Activated CD4-positive, alpha-beta T cell treated with anti-CD3 and anti-CD28 coated beads for 4 hours (primary cell): Measurements from ENCODE around the gene GLYR1.
"Not testable (repeated sequence)": the region's sequence is repeated elsewhere in the genome, so short reads cannot be mapped to it uniquely, and the experiment has no call there.

Experiments
- DNase-seq, 2 donors: peaks; one replicate each; pipeline ENCODE4 v3.0.0-alpha.2; 2020

Gene GLYR1

DNA sequence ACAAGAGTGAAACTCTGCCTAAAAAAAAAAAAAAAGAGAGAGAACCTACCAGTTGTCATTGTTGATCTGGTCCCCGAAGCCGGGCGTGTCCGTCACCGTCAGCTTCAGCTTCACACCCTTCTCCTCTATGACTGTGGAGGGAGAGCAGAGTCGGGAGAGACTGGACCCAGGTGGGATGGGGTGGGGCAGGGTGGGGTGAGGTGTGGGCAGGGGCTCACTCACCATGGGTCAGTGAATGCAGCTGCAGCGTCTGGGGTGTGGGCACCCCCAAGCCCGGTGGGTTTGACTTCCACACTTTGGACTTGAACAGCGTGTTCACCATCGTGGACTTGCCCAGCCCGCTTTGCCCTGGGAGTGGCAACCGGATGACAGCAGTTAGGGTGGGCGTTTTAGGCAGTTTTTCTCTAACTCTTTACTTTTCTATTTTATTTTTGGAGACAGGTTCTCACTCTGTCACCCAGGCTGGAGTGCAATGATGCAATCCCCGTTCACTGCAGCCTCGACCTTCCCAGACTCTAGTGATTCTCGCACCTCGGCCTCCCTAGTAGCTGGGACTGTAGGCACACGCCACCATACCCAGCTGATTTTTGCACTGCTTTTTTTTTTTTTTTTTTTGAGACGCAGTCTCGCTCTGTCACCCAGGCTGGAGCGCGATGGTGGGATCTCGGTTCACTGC, 61.2 kb downstream of the GLYR1 start:
- DNase-seq, result no peak

DNA sequence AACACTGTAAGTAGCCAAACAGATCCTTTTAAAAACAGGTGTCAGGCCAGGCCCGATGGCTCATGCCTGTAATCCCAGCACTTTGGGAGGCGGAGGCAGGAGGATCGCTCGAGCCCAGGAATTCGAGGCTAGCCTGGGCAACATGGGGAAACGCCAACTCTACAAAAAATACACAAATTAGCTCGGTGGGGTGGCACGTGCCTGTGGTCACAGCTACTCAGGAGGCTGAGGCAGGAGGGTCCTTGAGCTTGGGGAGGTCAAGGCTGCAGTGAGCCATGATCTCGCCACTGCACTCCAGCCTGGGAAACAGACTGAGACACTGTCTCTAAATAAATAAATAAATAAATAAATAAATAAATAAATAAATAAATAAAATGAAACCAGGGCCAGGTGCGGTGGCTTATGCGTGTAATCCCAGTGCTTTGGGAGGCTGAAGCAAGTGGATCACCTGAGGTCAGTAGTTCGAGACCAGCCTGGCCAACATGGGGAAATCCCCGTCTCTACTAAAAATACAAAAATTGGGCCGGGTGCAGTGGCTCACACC, 62.6 kb downstream of the GLYR1 start:
- not testable (repeated sequence) for DNase-seq

DNA sequence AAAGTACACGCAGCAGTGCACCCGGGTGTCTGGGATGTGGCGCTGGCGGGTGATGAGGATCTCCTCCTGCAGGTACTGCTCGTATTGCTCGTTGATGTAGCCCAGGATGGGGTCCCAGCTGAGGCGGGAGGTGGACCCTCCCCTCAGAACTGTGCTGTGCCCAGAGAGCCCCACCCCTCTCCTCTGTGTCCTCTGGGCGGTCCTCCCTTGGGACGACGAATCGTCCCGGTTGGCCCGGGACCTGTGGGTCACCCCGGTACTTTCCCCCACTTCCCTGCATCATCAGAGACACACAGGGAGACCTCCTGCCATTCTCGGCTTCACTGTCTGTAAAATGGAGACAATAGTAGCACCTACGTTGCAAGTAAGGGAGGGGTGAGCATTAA, 63.1 kb downstream of the GLYR1 start:
- DNase-seq, result no peak

DNA sequence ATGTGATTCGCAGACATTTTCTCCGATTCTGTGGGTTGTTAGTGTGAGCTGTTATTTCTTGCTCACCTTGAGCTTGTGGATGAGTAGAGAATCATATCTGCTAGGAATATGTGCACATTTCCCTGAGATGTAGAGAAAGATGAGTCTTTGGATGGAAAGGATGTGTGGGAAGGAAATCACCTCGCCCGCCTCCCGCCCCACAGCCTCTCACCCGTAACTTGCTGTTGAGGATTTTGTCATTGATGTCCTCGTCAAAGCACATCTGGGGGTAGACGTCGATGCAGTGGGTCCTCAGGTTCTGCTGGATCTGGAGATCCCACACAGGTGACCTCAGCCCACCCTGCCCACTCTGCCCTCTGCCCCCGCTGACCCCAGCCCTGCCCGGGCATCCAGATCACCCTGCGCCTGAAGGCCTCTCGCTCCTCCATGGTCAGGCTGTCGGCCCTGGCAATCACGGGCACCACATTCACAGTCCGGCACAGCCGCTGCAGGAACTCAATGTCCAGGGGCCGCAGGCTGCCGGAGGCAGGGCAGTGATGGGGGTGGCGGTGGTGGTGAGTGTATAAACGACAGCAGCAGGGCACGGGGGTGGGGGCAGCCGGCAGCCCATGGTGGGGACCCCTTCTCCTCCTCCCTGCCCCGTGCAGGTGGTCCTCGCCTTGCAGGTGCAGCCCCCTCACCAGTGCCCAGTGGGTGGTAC, 63.7 kb downstream of the GLYR1 start:
- no peak for DNase-seq

DNA sequence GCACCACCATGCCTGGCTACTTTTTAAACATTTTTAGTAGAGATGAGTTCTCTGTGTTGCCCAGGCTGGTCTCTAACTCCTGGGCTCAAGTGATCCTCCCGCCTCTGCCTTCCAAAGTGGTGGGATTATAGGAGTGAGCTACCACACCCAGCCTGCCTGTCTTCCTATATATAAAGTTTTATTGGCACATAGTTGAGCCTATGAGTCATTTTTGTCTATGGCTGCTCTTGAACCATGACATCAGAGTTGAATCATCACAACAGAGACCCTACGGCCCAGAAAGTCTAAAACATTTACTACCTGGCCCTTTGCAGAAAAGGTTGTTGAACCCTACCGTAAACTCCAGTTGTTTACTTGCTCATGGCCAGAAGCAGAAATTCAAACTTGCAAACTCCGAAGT, 66.9 kb downstream of the GLYR1 start:
- DNase-seq, result no peak

DNA sequence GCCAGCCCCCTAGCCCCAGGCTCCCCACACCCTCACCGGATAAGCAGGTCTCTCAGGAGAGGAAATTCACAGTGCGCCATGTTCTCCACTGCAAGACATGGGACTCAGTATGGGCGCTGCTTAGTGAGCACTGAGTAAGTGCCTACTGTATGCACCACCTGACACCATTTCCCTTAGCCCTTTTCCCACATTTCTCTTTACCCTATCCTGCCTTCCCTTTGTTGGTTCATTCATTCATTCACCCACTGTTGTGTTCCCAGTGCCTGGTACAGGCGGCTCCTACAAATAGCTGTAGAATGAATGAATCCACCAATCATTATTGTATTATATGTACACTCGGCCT, 69.1 kb downstream of the GLYR1 start:
- no peak for DNase-seq

DNA sequence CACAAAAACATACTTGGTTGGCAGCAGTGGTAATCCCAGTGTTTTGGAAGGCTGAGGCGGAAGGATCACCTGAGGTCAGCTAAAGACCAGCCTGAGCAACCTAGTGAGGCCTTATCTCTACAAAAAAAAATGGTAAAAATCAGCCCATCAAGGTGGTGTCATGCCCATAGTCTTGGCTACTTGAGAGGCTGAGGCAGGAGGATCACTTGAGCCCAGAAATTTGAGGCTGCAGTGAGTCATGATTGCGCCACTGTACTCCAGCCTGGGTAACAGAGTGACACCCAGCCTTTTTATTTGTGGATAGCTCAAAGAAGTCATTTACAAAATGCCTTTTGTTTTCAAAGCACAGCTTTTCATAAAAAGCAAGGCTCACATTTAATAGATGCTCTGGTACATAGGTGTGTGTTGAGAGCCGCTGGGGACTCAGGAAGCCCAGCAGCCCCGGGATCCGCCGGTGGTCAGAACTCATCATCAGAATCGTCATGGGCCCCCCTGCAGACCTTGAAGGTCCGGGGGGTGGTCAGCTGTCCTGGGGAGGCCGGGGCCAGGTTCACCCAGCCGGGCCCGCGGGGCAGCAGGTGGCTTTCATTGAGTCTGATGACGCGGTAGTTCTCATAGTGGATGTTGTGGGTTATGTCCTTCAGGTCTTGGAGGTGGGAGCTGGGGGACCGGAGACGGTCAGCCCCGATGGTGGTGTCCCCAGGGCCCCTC, 69.6 kb downstream of the GLYR1 start:
- DNase-seq, result no peak

DNA sequence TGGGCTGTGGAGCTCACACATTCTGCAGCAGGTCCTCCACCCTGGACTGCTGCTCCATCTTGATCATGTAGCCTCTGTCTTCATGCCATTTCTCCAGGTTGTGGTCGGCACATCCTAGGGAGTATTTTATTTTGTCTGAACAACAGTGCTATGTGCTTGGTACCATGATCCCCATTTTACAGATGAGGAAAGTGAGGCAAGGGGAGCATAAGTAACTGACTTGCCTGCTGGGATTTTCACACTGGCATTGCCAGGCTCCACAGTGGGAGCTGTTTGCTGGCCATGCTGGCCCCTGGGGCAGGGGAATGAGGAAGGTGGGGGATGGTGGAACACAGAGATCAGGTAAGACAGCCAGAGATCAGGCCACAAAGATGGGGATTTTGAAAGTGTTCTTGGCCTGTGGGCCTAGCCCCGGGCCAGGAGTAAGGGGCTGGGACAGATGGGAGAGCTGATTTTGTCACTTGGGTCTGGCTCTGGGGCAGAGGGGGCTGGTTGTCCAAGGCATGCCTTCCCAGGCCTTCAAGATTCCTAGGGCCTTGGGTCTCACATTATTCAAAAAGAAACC, 70.9 kb downstream of the GLYR1 start:
- DNase-seq, result no peak

DNA sequence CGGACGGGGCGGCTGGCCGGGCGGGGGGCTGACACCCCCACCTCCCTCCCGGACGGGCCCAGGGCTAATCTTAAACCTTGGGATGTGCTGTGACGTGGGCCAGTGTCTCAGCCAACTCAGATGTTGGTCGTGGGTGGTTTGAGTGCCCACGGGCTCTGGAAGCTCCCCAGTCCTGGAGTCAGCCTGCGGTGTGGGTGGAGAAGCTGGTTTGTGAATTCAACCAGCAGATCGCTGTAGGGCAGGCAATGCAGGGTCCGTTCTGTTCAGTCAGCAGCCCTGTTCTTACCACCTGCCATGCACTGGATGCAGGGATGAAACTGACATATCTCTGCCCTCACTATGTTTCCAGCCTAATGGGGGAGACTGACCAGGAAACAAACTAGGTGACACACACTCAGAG, 72.1 kb downstream of the GLYR1 start:
- no peak for DNase-seq

DNA sequence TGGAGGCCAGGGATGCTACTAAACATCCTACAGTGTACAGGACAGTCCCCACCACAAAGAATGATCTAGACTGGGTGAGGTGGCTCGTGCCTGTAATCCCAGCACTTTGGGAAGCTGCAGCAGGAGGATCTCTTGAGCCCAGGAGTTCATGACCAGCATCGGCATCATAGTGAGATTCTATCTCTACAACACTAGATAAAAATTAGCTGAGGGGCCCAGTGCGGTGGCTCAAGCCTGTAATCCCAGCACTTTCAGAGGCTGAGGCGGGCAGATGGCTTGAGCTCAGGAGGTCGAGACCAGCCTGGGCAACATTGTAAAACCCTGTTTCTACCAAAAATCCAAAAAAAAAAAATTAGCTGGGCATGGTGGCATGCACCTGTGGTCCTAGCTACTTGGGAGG, 74.7 kb downstream of the GLYR1 start:
- no peak for DNase-seq

DNA sequence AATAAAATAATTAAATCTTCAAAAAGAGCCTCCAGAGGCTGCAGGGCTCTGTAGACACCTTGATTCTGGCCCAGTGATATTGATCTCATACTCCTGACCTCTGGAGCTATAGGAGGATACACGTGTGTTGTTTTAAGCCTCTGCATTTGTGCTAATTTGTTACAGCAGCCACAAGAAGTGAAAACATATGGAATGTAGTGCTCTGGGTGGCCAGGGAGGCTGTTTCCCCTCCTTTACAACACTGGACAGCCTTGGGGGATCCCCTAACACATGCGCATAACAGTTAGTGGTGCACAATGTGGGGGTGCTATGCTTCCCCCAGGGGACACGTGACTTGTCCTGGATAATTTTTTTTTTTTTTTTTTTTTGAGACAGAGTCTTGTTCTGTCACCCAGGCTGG, 75.4 kb downstream of the GLYR1 start:
- DNase-seq, result no peak

DNA sequence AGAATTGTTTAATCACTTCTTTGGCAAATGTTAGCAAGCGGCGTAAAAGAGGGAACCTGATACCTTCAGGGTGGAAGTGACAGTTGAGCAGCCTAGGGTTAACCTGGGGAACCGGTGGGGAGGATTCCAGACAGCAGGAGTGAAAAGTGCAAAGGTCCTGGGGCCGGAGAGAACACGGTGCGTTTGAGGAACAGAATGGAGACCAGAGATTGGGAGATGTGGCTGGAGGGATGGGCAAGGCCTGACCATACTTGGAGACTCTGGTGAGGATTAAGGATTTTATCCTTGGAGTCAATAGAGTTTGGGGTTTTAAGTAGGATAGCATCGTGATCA, 77.8 kb downstream of the GLYR1 start:
- DNase-seq, result no peak

DNA sequence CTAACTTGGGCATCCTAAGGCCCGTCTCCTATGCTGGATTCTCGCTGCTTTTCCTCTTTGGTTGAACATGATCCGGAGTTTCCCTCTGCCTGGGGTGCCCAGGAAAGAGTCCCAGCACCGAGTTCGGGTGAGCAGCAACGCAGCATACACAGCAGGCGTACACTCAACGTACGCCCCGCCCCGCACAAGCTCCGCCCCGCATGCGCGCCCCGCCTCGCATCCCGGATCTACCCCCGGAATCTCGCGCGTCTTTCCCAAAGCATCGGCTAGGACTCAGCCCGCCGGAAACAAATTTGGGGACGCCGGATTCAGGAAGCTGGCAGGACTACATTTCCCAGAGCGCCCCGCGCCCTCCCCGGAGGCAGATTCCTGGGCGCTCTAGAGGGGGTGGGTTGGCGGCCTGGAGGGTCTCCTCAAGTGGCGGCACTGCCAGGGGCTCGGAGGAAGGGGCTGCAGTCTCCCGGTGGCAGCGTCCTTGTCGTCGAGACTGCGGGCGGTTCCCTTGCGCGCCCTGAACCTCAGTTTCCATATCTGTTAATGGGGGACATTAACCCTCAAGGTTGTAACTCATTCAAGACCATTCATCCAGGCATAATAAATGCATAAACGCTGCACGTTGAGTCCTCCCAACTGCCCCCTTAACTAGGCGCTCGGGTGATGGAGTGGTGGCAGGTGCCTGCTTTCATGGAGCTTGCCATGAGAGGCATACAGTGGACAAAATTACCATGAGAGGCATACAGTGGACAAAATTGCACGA, 78.4 kb downstream of the GLYR1 start:
- DNase-seq, result peak; percentile 75 to 83

DNA sequence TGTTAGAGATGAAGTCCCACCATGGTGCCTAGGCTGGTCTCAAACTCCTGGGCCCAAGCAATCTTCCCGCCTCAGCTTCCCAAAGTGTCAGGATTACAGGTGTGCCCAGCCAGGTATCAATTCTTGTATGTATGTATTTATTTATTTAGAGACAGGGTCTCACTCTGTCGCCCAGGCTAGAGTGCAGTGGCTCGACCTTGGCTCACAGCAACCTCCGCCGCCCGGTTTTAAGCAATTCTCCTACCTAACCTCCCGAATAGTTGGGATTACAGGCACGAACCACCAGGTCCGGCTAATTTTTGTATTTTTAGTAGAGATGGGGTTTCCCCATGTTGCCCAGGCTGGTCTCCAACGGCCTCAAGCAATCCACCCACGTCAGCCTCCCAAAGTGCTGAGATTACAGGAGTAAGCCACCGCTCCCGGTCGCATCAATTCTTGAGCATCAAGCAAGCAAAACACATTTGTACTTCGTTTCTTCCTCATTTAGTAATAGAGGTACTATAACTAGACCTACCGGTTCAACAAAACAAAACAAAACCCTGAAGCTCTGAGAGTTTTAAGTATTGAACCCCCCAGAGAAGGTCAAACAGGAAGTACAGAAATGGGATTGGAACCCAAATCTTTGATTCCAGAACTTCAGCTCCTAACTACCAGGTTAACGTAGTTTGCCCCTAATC, 79.1 kb downstream of the GLYR1 start:
- no peak for DNase-seq

DNA sequence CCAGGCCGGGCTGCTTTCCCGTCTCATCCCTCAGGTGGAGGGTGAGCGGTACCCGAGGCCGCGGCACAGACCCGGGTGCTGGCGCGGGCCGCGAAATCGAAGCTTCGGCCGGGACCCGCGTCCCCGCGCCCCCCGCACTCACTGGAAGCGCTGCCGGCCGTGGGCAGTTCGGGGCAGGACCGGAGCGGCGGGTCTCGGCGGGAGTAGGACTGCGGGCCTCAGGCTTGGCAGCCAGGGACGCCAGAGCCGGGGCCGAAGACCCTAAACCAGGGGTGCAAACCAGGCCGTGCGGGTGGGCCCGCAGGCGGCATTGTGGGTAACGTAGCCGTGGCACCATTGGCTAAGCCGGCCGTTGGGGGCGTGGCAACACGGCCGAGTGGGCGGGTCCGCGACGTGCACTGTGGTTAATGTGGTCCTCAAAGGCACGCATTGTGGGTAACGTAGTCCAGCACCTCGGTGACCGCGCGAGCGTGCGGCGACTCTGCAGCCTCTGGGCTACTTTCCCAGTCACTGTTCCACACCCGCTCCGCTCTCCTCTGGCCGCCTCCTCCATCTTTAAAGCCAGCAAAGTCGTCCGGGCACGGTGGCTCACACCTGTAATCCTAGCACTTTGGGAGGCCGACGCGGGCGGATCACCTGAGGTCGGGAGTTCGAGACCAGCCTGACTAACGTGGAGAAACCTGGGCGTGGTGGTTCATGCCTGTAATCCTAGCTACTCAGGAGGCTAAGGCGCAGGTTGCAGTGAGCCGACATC, 80.0 kb downstream of the GLYR1 start, which contains the start of gene ZNF500:
TSS of gene ZNF500 (minus strand) at position 288 of the 754 bp plus-strand sequence. CDS start 1,184 bp downstream, outside the sequence.
- DNase-seq, result peak; percentile 92 to 98

DNA sequence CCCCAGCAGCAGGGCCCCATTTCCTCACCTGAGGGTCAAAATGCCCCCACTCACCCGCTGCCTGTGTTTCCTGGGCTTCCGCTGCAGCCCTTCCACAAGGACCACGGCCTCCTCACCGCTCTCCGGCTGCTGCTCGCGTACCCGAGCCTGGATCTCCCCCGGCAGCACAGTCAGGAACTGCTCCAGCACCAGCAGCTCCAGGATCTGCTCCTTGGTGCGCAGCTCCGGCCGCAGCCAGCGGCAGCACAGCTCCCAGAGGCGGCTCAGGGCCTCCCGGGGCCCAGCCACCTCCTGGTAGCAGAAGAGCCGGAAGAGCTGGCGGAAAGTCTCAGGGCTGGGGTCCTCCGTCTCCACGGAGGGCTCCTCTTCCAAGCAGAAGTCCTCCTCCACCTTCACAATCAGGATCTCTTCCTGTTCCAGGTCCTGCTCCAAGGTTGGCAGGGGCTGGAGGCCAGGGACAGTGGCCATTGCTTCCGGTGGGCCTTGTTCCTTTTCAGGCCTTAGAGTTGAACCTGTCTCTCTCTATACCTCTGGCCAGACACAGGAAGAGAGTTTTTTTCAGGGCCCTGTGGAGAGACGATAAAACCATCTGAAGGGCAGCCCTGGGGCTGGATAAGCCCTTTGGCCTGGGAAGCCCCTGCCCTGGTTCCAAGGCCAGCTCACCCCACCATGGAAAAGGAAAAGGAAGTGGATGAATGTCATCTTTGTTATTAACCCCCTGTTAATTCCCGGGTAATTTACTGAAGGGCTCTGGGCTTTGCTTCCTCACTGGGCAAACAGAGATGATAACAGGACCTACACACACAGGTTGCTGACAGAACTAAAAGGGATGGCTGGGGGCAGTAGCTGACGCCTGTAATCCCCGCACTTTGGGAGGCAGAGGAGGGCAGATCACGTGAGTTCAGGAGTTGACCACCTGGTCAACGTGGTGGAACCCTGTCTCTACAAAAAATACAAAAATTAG, 81.3 kb downstream of the GLYR1 start:
- no peak for DNase-seq

DNA sequence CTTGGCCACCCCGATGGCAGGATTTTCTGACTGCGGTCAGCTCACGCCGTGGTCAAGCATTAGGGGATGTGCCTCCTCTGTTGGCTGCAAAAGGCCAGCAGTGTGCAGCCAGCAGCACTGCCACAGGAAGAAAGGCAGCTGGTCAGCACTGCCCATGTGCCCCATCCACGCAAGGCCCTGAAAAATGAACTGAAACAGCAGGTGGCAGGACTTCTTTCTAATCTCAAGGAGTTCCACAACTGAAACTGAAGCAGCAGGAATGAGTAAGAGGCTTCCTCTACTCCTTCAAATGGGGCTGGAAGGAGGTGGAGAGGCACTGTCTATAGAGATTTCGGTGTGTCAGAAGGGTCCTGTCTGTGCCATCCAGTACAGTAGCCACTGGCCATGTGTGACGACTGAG, 83.3 kb downstream of the GLYR1 start:
- no peak for DNase-seq

DNA sequence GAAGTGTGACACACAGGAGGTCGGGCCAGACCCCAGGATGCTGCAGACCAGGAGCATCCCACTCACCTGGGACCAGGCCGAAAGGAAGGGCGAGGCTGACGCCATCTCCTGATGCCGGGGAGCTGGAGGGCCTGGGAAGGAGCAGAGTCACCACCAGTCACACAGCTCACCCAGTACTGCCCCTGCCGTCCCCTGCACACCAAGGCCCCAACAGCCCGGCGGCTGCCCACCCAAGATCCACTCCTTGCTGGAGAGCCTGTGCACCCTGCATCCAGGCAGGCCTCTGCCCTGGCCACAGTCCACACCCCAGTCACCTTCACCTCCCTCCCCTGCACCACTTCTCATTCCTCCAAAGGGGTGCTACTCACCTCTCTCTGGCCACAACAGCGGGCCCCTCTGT, 84.9 kb downstream of the GLYR1 start:
- DNase-seq, result no peak

DNA sequence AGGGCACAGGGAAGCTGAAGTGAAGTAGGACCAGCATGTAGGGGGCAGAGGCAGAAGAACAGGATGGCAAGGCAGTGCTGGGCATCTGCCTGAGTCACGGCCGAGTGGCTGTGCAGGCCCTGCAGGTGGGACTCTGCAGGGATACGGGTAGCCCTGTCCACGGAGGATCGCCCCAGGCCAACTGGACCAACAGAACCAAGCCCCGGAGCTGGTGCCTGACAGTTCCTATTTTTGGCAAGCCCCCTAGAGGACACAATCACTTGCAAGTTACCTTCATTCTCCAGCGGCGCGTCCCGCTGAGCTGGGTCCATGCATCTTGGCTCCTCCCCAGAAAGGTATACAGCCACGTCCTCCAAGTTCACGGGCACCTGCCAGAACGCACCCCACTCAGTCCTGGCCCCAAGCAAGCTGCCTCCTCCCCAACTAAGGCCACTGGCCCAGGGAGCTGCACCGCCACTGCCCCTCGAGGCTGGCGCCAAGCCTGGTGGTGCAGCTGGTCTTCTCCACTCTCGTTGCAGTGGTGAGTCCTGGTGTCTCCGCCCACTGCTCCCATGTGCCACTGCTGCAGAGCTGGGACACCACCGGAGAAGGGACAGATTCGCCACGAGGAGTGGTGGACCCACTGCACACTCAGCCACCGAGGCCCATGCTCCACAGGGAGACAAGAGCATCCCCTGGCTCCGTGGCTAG, 86.7 kb downstream of the GLYR1 start:
- DNase-seq, result no peak

DNA sequence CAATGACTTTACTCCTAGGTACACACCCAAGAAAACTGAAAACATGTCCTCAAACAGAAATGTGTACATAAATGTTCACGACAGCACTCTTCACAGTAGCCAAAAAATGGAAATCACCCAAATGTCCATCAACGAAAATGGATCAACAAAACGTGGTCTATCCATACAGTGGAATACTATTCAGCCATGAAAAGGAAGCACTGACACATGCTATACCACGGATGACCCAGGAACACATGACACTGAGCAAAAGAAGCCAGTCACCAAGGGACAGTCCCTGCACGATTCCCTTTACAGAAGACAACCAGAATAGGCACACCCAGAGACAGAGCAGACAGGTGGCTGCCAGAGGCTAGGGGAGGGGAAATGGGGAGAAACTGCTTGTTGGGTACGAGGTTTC, 91.4 kb downstream of the GLYR1 start:
- DNase-seq, result no peak
